Measurements from ENCODE around the gene MAPKAPK2. TPM values are rescaled to one million over a fixed set of nuclear protein-coding genes. Genes with fewer than 3 reads are reported as not detected.

The MAPKAPK2 gene
- total RNA-seq, 4 donors from 2014 or later, result 37.8 to 70.1 (median 61.7) TPM

- DNase-seq (ENCODE audit: extremely low spot score), result no peak
- intact Hi-C loops (cut with DNase I), result no loop called here
- peak overlapping the region in 2 of 4 donors; percentile 5 to 26 for H3K27ac ChIP-seq (replicated peaks in 1 of 4)
- no peaks in the 10 kb centered on the region for H3K9me3 ChIP-seq
- WGBS, result 53% methylated on average over 2 of the region's 2 CpGs
- peaks cover 13 to 62% (median 20%) of the 10 kb centered on the region in 4 donors for H3K4me1 ChIP-seq
- H3K27me3 ChIP-seq, result peaks cover 0 to 6% (median 0%) of the 10 kb centered on the region in 4 donors
- peaks cover 0 to 8% (median 0%) of the 10 kb centered on the region in 4 donors for H3K36me3 ChIP-seq
- no peak overlapping the region for H3K4me3 ChIP-seq
- TF ChIP-seq CTCF (IDR thresholded peaks at IDR 0.05) (no peak), POLR2A (IDR thresholded peaks at IDR 0.05; ENCODE audit: low read depth) (no peak), EP300 (IDR thresholded peaks at IDR 0.05) (no peak), POLR2AphosphoS5 (IDR thresholded peaks at IDR 0.05) (no peak)
Measured at GRCh38 chr1:206654828-206655227, 29.9 kb upstream of the MAPKAPK2 start.

- Histone ChIP-seq H3K27ac (replicated peaks in 1 of 4) (peak overlapping the region in 1 of 4 donors; percentile 26), H3K9me3 (no peaks in the 10 kb centered on the region), H3K27me3 (peaks cover 0 to 6% (median 0%) of the 10 kb centered on the region in 4 donors), H3K4me3 (no peak overlapping the region), H3K4me1 (peaks cover 13 to 56% (median 20%) of the 10 kb centered on the region in 4 donors), H3K36me3 (peaks cover 0 to 8% (median 0%) of the 10 kb centered on the region in 4 donors)
- no peak for DNase-seq (ENCODE audit: extremely low spot score)
- intact Hi-C loops (cut with DNase I), result no loop called here
- WGBS, result 83% methylated on average over 4 of the region's 4 CpGs
- TF ChIP-seq POLR2A (IDR thresholded peaks at IDR 0.05; ENCODE audit: low read depth), result no peak
Measured at GRCh38 chr1:206655471-206655882, 29.2 kb upstream of the MAPKAPK2 start.

- intact Hi-C loops (cut with DNase I), result no loop called here
- 94% methylated on average over 3 of the region's 3 CpGs for WGBS
Measured at GRCh38 chr1:206656936-206657335, 27.8 kb upstream of the MAPKAPK2 start.

GRCh38 chr1:206657751-206658150 lies 27.0 kb upstream of the MAPKAPK2 start:
- WGBS, result 62% methylated on average over 6 of the region's 6 CpGs
- Histone ChIP-seq H3K27me3 (peaks cover 0 to 6% (median 0%) of the 10 kb centered on the region in 4 donors), H3K4me3 (no peak overlapping the region), H3K27ac (replicated peaks in 1 of 4) (no peak overlapping the region), H3K4me1 (peaks cover 15 to 44% (median 22%) of the 10 kb centered on the region in 4 donors), H3K9me3 (no peaks in the 10 kb centered on the region), H3K36me3 (no peaks in the 10 kb centered on the region)
- intact Hi-C loops (cut with DNase I), result no loop called here
- TF ChIP-seq POLR2A (IDR thresholded peaks at IDR 0.05; ENCODE audit: low read depth), result no peak
- no peak for TF ChIP-seq EP300 (IDR thresholded peaks at IDR 0.05)
- no peak for TF ChIP-seq CTCF (IDR thresholded peaks at IDR 0.05)
- no peak for TF ChIP-seq POLR2AphosphoS5 (IDR thresholded peaks at IDR 0.05)
- DNase-seq (ENCODE audit: extremely low spot score), result no peak

More at GRCh38 chr1:206656936-206657335, 27.8 kb upstream of the MAPKAPK2 start:
- H3K4me1 ChIP-seq, result peaks cover 13 to 46% (median 20%) of the 10 kb centered on the region in 4 donors
- no peak for DNase-seq (ENCODE audit: extremely low spot score)
- H3K27me3 ChIP-seq, result peaks cover 0 to 6% (median 0%) of the 10 kb centered on the region in 4 donors
- no peaks in the 10 kb centered on the region for H3K9me3 ChIP-seq
- no peak overlapping the region for H3K27ac ChIP-seq (replicated peaks in 1 of 4)
- no peak overlapping the region for H3K4me3 ChIP-seq
- H3K36me3 ChIP-seq, result no peaks in the 10 kb centered on the region
- TF ChIP-seq EP300 (IDR thresholded peaks at IDR 0.05), result no peak
- no peak for TF ChIP-seq CTCF (IDR thresholded peaks at IDR 0.05)

GRCh38 chr1:206658264-206658980 lies 26.3 kb upstream of the MAPKAPK2 start:
- H3K4me1 ChIP-seq, result peaks cover 22 to 46% (median 28%) of the 10 kb centered on the region in 4 donors
- H3K36me3 ChIP-seq, result no peaks in the 10 kb centered on the region
- intact Hi-C loops (cut with DNase I), result no loop called here
- no peaks in the 10 kb centered on the region for H3K9me3 ChIP-seq
- H3K4me3 ChIP-seq, result no peak overlapping the region
- no peak for DNase-seq (ENCODE audit: extremely low spot score)
- H3K27ac ChIP-seq (replicated peaks in 1 of 4), result no peak overlapping the region
- H3K27me3 ChIP-seq, result peaks cover 0 to 6% (median 0%) of the 10 kb centered on the region in 4 donors
- WGBS, result 32% methylated on average over 22 of the region's 22 CpGs
- no peak for TF ChIP-seq POLR2A (IDR thresholded peaks at IDR 0.05; ENCODE audit: low read depth)
- TF ChIP-seq CTCF (IDR thresholded peaks at IDR 0.05), result peak; percentile 44 to 63 (median 49)
